ENCODE measurements around the gene SNX25. TPM values are rescaled to one million over a fixed set of nuclear protein-coding genes. Genes with fewer than 3 reads are reported as not detected.

SNX25 gene
- total and polyA plus RNA-seq, 10 of the 15 experiments (the other 5 are each of a cell fraction or from before 2014, with no cell fraction given): 11.2 to 117 (median 62.8) TPM

- TF ChIP-seq BCL3 (IDR thresholded peaks at IDR 0.05; ENCODE audit: borderline replicate concordance, insufficient read depth, low read depth, low read length, poor library complexity, severe bottlenecking) (peak; percentile 50), FOXK2 (IDR thresholded peaks at IDR 0.05) (no peak), PAX5 (IDR thresholded peaks at IDR 0.05; ENCODE audit: borderline replicate concordance, low read depth, low read length) (peak; percentile 29; the same call in 1 of the 2 replicates), MEF2B (IDR thresholded peaks at IDR 0.05; ENCODE audit: partially characterized antibody, poor library complexity, severe bottlenecking) (peak; percentile 50), CUX1 (IDR thresholded peaks at IDR 0.05; ENCODE audit: insufficient replicate concordance, low read depth, low read length) (peak; percentile 58), MYC (IDR thresholded peaks at IDR 0.05; ENCODE audit: insufficient read depth, insufficient read length, insufficient replicate concordance, low read length, severe bottlenecking) (no peak), PRDM15 (CRISPR knock-in tag; IDR thresholded peaks at IDR 0.05) (no peak), RELB (IDR thresholded peaks at IDR 0.05; ENCODE audit: low read depth) (0 out of 2 replicates have a peak, but pooled peaks have one; percentile 16), NFYA (IDR thresholded peaks at IDR 0.05; ENCODE audit: borderline replicate concordance, low read depth, low read length) (no peak), USF2 (IDR thresholded peaks at IDR 0.05; ENCODE audit: borderline replicate concordance, low read depth, low read length) (no peak), JUND (IDR thresholded peaks at IDR 0.05; ENCODE audit: low read depth, low read length) (no peak; the same call in 1 of the 2 replicates), ZNF384 (IDR thresholded peaks at IDR 0.05; ENCODE audit: borderline replicate concordance, low read depth, low read length) (0 out of 2 replicates have a peak, but pooled peaks have one; percentile 11), SIX5 (IDR thresholded peaks at IDR 0.05; ENCODE audit: low read depth, low read length, severe bottlenecking) (no peak)
Measured at GRCh38 chr4:185332575-185333464, 123.4 kb downstream of the SNX25 start (continued).
